Endothelial cell of umbilical vein (primary cell): ENCODE measurements around the gene DMRT3. TPM values are rescaled to one million over a fixed set of nuclear protein-coding genes. Genes with fewer than 3 reads are reported as not detected.

ENCODE experiments used
- BruUV-seq: library from RNA; stranded (reverse); fragments of 400-500 nt; replicated peaks from 2 replicates; lab custom pipeline; 2021; lab: Mats Ljungman, UMichigan
- CTCF ChIA-PET: fragments of 300-600, 350-600 bp; sonication (Branson Sonifier 250); formaldehyde crosslinking; loops from one replicate; lab custom pipeline; 2021; ENCODE audit warnings: antibody characterized with exemption, inconsistent platforms; lab: Charles Lee
- POLR2A ChIA-PET: fragments of 300-600, 350-600 bp; sonication (Branson Sonifier 250); formaldehyde crosslinking; loops from one replicate; lab custom pipeline; 2021; ENCODE audit warnings: antibody characterized with exemption, inconsistent platforms; lab: Charles Lee
- DNase-seq: peaks from one replicate; pipeline ENCODE4 v3.0.0-alpha.2; 2011; ENCODE audit warnings: low read depth, low spot score
- FAIRE-seq: peaks from 2 replicates; lab custom pipeline; 2011; peaks lifted over from hg19 to GRCh38; lab: Jason Lieb, UNC
- H2AFZ ChIP-seq: 2 replicates; pipeline ENCODE4 v1.6.0; 2012; ENCODE audit warnings: low read depth, low read length, control low read depth, inconsistent platforms
- H3K27ac ChIP-seq: 2 replicates; pipeline ENCODE4 v1.5.1; 2011; ENCODE audit warnings: low read depth, mild to moderate bottlenecking, control low read depth, low read length, moderate library complexity; ENCODE audit not compliant: insufficient read depth
- H3K27me3 ChIP-seq, 2 experiments: 2 replicates each; pipeline versions ENCODE4 v1.6.0 to v1.6.1; 2011; ENCODE audit warnings: low read length in 2 of 2, mixed read lengths in 1 of 2; ENCODE audit not compliant: control insufficient read depth in 2 of 2, insufficient read depth in 2 of 2
- H3K36me3 ChIP-seq, 2 experiments: 2 replicates in 1 of 2; 3 replicates in 1 of 2; pipeline ENCODE4 v1.5.1; 2011; ENCODE audit warnings: low read length in 2 of 2, mild to moderate bottlenecking in 1 of 2, moderate library complexity in 1 of 2; ENCODE audit not compliant: control insufficient read depth in 2 of 2, insufficient read depth in 2 of 2; ENCODE audit errors: extremely low read depth in 1 of 2
- H3K4me1 ChIP-seq: 3 replicates; pipeline ENCODE4 v1.5.1; 2011; ENCODE audit warnings: mild to moderate bottlenecking, low read length; ENCODE audit not compliant: control insufficient read depth, insufficient read depth; ENCODE audit errors: extremely low read depth
- H3K4me2 ChIP-seq: 2 replicates; pipeline ENCODE4 v1.6.1; 2011; ENCODE audit warnings: low read length, control low read depth, mixed read lengths; ENCODE audit not compliant: insufficient read depth
- H3K4me3 ChIP-seq, 3 experiments: fragments of 200-600 bp in 1 of 3; sonication (generic), shearing (Covaris generic) in 1 of 3; replicated peaks in 1 of 3; 2 replicates each; pipeline ENCODE4 v1.5.1; 2011 to 2016; ENCODE audit warnings: control low read depth in 3 of 3, low read length in 3 of 3, mild to moderate bottlenecking in 2 of 3, inconsistent platforms in 1 of 3, low read depth in 1 of 3, moderate library complexity in 1 of 3; ENCODE audit not compliant: insufficient read depth in 1 of 3
- H3K79me2 ChIP-seq: 2 replicates; pipeline ENCODE4 v1.6.0; 2012; ENCODE audit warnings: low read length, inconsistent platforms; ENCODE audit not compliant: control insufficient read depth, insufficient read depth
- H3K9ac ChIP-seq: replicated peaks from 2 replicates; pipeline ENCODE3; 2011; ENCODE audit warnings: low read length, control low read depth; ENCODE audit not compliant: insufficient read depth; ENCODE audit errors: extremely low read depth
- H3K9me1 ChIP-seq: replicated peaks from 3 replicates; pipeline ENCODE4 v1.6.0; 2011; ENCODE audit warnings: mild to moderate bottlenecking, low read length; ENCODE audit not compliant: control insufficient read depth, insufficient read depth; ENCODE audit errors: extremely low read depth
- H3K9me3 ChIP-seq: replicated peaks from 2 replicates; pipeline ENCODE4 v1.5.1; 2012; ENCODE audit warnings: low read length, inconsistent platforms; ENCODE audit not compliant: control insufficient read depth, insufficient read depth
- H4K20me1 ChIP-seq: replicated peaks from 2 replicates; pipeline ENCODE3; 2011; ENCODE audit warnings: mild to moderate bottlenecking, low read length; ENCODE audit not compliant: control insufficient read depth, insufficient read depth; ENCODE audit errors: extremely low read depth
- CTCF ChIP-seq, 2 donors: IDR thresholded peaks; 1 replicate in 1 of 2; 2 replicates in 1 of 2; pipeline ENCODE4 v1.5.1; 2011; ENCODE audit warnings: low read length in 2 of 2, mild to moderate bottlenecking in 2 of 2, moderate library complexity in 2 of 2, control low read depth in 1 of 2, inconsistent platforms in 1 of 2, low read depth in 1 of 2; ENCODE audit not compliant: insufficient read depth in 1 of 2; ENCODE audit errors: extremely low read depth in 1 of 2
- EZH2 ChIP-seq: IDR thresholded peaks from 2 replicates; pipeline ENCODE4 v1.6.1; 2012; ENCODE audit warnings: borderline replicate concordance, low read depth, mild to moderate bottlenecking, moderate library complexity, low read length, inconsistent platforms; ENCODE audit not compliant: severe bottlenecking
- FOS ChIP-seq: IDR thresholded peaks from 2 replicates; pipeline ENCODE4 v1.6.1; 2011; ENCODE audit warnings: mild to moderate bottlenecking, low read length, moderate library complexity, borderline replicate concordance; ENCODE audit not compliant: insufficient read depth
- GATA2 ChIP-seq: IDR thresholded peaks from 2 replicates; pipeline ENCODE4 v1.7.0; 2011; ENCODE audit warnings: low read depth, mild to moderate bottlenecking, moderate library complexity, mixed read lengths, low read length; ENCODE audit not compliant: insufficient read length, insufficient read depth
- JUN ChIP-seq: IDR thresholded peaks from 2 replicates; pipeline ENCODE4 v1.6.1; 2011; ENCODE audit warnings: borderline replicate concordance, low read depth; ENCODE audit not compliant: insufficient read length, insufficient read depth
- MYC ChIP-seq: IDR thresholded peaks from one replicate; pipeline ENCODE4 v1.6.1; 2011; ENCODE audit warnings: mild to moderate bottlenecking, low read depth, low read length
- POLR2A ChIP-seq: IDR thresholded peaks from 2 replicates; pipeline ENCODE4 v1.6.1; 2012; ENCODE audit warnings: low read depth, mild to moderate bottlenecking, control low read depth, low read length
- POLR2AphosphoS5 ChIP-seq: IDR thresholded peaks from 2 replicates; pipeline ENCODE4 v1.6.1; 2012; ENCODE audit warnings: low read depth, mild to moderate bottlenecking, control low read depth, low read length, moderate library complexity; ENCODE audit not compliant: insufficient read depth
- dilution Hi-C: fragments of 300-500 bp; cut with MboI; formaldehyde crosslinking; loops from one replicate; pipeline ENCODE4 v1.15.0; 2019; ENCODE audit warnings: low sequenced_read_pairs; ENCODE audit not compliant: extremely low pct_ligation_motif_present
- intact Hi-C: fragments of 100-400 bp; cut with micrococcal nuclease; formaldehyde crosslinking; loops from one replicate; pipeline ENCODE4 v1.10.0; 2022
- polyA plus RNA-seq, 4 experiments: library from polyadenylated mRNA; depleted of rRNA in 3 of 4; stranded (reverse) in 3 of 4; unstranded in 1 of 4; fragments of >200 nt; gene quantifications; 2 replicates each; pipeline versions ENCODE4 v1.2.1 to v1.2.3, GENCODE V29; 2011 to 2012; ENCODE audit warnings: missing spikeins in 1 of 4
- total RNA-seq: library from RNA; stranded (reverse); gene quantifications from 2 replicates; pipeline ENCODE4 v1.2.3, GENCODE V29; 2021
- TF ChIP-seq, protein P1 (sequence below): IDR thresholded peaks from 2 replicates; pipeline ENCODE4 v1.6.1; 2011; ENCODE audit not compliant: insufficient read depth, insufficient read length

The DMRT3 gene
- total and polyA plus RNA-seq, 2 donors (not counting 3 experiments of a cell fraction or from before 2014, with no cell fraction given) = not detected

- no peaks in the 10 kb centered on the region for H3K4me1 ChIP-seq
- no TSS peak for BruUV-seq
- no peak overlapping the region for H3K4me3 ChIP-seq
- H3K36me3 ChIP-seq = no peaks in the 10 kb centered on the region
- H3K79me2 ChIP-seq = no peaks in the 10 kb centered on the region
- no peaks in the 10 kb centered on the region for H3K9me3 ChIP-seq
- no peaks in the 10 kb centered on the region for H3K9me1 ChIP-seq
- H3K4me2 ChIP-seq = no peak overlapping the region
- POLR2A ChIA-PET = no interaction called here
- no peaks in the 10 kb centered on the region for H4K20me1 ChIP-seq
- dilution Hi-C loops = no loop called here
- H3K9ac ChIP-seq = no peak overlapping the region
- H2AFZ ChIP-seq = no peak overlapping the region
- FAIRE-seq (no peak), DNase-seq (no peak)
- intact Hi-C loops = no loop called here
- no peaks in the 10 kb centered on the region for H3K27me3 ChIP-seq
- no peak overlapping the region for H3K27ac ChIP-seq
- CTCF ChIA-PET = interaction anchor here (1.1 kb wide), 1 partner anchor 19 kb away, joined by 4 read pairs; no protein-coding TSS in a partner anchor
- TF ChIP-seq JUN (no peak), EZH2 (no peak), POLR2AphosphoS5 (no peak), MYC (no peak), POLR2A (no peak)
- TF ChIP-seq, protein P1, sequence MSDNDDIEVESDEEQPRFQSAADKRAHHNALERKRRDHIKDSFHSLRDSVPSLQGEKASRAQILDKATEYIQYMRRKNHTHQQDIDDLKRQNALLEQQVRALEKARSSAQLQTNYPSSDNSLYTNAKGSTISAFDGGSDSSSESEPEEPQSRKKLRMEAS = no peak
These were observed 52.2 kb downstream of the DMRT3 start for GRCh38 chr9:1028501-1029190.

GRCh38 chr9:1031951-1032601 lies 55.6 kb downstream of the DMRT3 start:
- dilution Hi-C loops = no loop called here
- FAIRE-seq (no peak), DNase-seq (no peak)
- ChIA-PET POLR2A (no interaction called here), CTCF (no interaction called here)
- H3K4me2 ChIP-seq = no peak overlapping the region
- H3K9me3 ChIP-seq = no peaks in the 10 kb centered on the region
- no peak overlapping the region for H3K9ac ChIP-seq
- H3K4me1 ChIP-seq = no peaks in the 10 kb centered on the region
- H3K9me1 ChIP-seq = no peaks in the 10 kb centered on the region
- no TSS peak for BruUV-seq
- no peaks in the 10 kb centered on the region for H3K27me3 ChIP-seq
- no peak overlapping the region for H2AFZ ChIP-seq
- intact Hi-C loops = no loop called here
- no peaks in the 10 kb centered on the region for H4K20me1 ChIP-seq
- TF ChIP-seq EZH2 = no peak
- no peak for TF ChIP-seq POLR2A
- no peak for TF ChIP-seq FOS
- no peak for TF ChIP-seq MYC
- no peak for TF ChIP-seq GATA2
- TF ChIP-seq POLR2AphosphoS5 = no peak
- TF ChIP-seq JUN = no peak
- no peak for TF ChIP-seq CTCF (IDR thresholded peaks at IDR 0.05; ENCODE audit: extremely low read depth in 1 of 2, insufficient read depth in 1 of 2, low read depth in 1 of 2, low read length in 2 of 2)
- TF ChIP-seq, protein P1 = no peak
- no peak overlapping the region for H3K27ac ChIP-seq
- no peak overlapping the region for H3K4me3 ChIP-seq
- no peaks in the 10 kb centered on the region for H3K36me3 ChIP-seq
- H3K79me2 ChIP-seq = no peaks in the 10 kb centered on the region
